NCI-H187 (cell line): ENCODE results near the gene FAM98C.

Experiments used
- DNase-seq, 2 experiments: peaks; one replicate each; lab custom pipeline; 2025; lab: John Stamatoyannopoulos, UW

The FAM98C gene

GRCh38 chr19:38378866-38379265 is 24.0 kb upstream of the FAM98C start:
- no peak for DNase-seq

- DNase-seq: no peak
Observed at GRCh38 chr19:38381138-38381537, 21.8 kb upstream of the FAM98C start.

- no peak for DNase-seq
Observed at GRCh38 chr19:38383184-38383583, 19.7 kb upstream of the FAM98C start.

- DNase-seq: no peak
Observed at GRCh38 chr19:38383743-38384142, 19.1 kb upstream of the FAM98C start.

- no peak for DNase-seq
Observed at GRCh38 chr19:38384209-38385027, 18.5 kb upstream of the FAM98C start.

- no peak for DNase-seq
Observed at GRCh38 chr19:38385057-38385803, 17.7 kb upstream of the FAM98C start.

- DNase-seq: no peak
Observed at GRCh38 chr19:38385804-38386257, 17.1 kb upstream of the FAM98C start.

GRCh38 chr19:38386300-38386970 is 16.5 kb upstream of the FAM98C start:
- no peak for DNase-seq

- no peak for DNase-seq
Observed at GRCh38 chr19:38386971-38387549, 15.8 kb upstream of the FAM98C start.

GRCh38 chr19:38387550-38388348 is 15.1 kb upstream of the FAM98C start, which contains the start of gene GGN:
Gene GGN, minus strand, starts transcription at chr19:38388034. Its CDS starts 773 bp downstream, at chr19:38387261.
- DNase-seq: peak; percentile 87 to 96

- peak in 1 of 2 experiments; percentile 49 for DNase-seq
Observed at GRCh38 chr19:38388349-38389100, 14.4 kb upstream of the FAM98C start, which contains the start of gene SPRED3. Gene SPRED3, plus strand, starts transcription at chr19:38388697. Its CDS starts 1,606 bp downstream, at chr19:38390303.

GRCh38 chr19:38389101-38389925 is 13.6 kb upstream of the FAM98C start:
- DNase-seq: no peak

GRCh38 chr19:38389957-38390924 is 12.7 kb upstream of the FAM98C start:
- DNase-seq: no peak

- DNase-seq: no peak
Observed at GRCh38 chr19:38391911-38392464, 10.9 kb upstream of the FAM98C start.

GRCh38 chr19:38392707-38393308 is 10.1 kb upstream of the FAM98C start:
- no peak for DNase-seq

GRCh38 chr19:38394488-38394887 is 8.4 kb upstream of the FAM98C start:
- peak in 1 of 2 experiments; percentile 16 for DNase-seq

GRCh38 chr19:38395381-38396114 is 7.3 kb upstream of the FAM98C start:
- no peak for DNase-seq
